Common myeloid progenitor, CD34-positive (primary cell): Measurements from ENCODE around the gene MAP2K6.

ENCODE experiments used
- CTCF ChIA-PET: fragments of 350-600 bp; sonication (Branson Sonifier 250); formaldehyde crosslinking; loops from one replicate; lab custom pipeline; 2021; ENCODE audit warnings: antibody characterized with exemption; lab: Charles Lee
- POLR2A ChIA-PET: fragments of 350-600 bp; sonication (Branson Sonifier 250); formaldehyde crosslinking; loops from one replicate; lab custom pipeline; 2021; ENCODE audit warnings: antibody characterized with exemption; lab: Charles Lee
- DNase-seq, 3 donors: peaks; one replicate each; pipeline versions ENCODE4 v3.0.0 to v3.0.0-alpha.2; 2013
- H3K27ac ChIP-seq, 2 experiments: 1 replicate in 1 of 2; 2 replicates in 1 of 2; pipeline ENCODE4 v1.7.0; 2013; ENCODE audit warnings: inconsistent platforms in 2 of 2, low read length in 2 of 2, mild to moderate bottlenecking in 2 of 2, low read depth in 1 of 2, moderate library complexity in 1 of 2; ENCODE audit not compliant: severe bottlenecking in 2 of 2, insufficient read depth in 1 of 2, poor library complexity in 1 of 2
- H3K27me3 ChIP-seq, 5 experiments: replicated peaks in 2 of 5; 1 replicate in 3 of 5; 2 replicates in 2 of 5; pipeline versions ENCODE4 v1.6.1 to v1.7.0; 2013; ENCODE audit warnings: low read length in 4 of 5, mild to moderate bottlenecking in 2 of 5, moderate library complexity in 2 of 5, inconsistent platforms in 1 of 5; ENCODE audit not compliant: insufficient read depth in 5 of 5, control insufficient read depth in 4 of 5
- H3K36me3 ChIP-seq, 4 experiments: 1 replicate in 2 of 4; 2 replicates in 2 of 4; pipeline versions ENCODE4 v1.6.1 to v1.7.0; 2013; ENCODE audit warnings: low read length in 3 of 4, control low read depth in 1 of 4, mild to moderate bottlenecking in 1 of 4; ENCODE audit not compliant: control insufficient read depth in 4 of 4, insufficient read depth in 4 of 4
- H3K4me1 ChIP-seq, 4 experiments: 1 replicate in 3 of 4; 2 replicates in 1 of 4; pipeline versions ENCODE4 v1.6.1 to v1.7.1; 2013; ENCODE audit warnings: low read length in 3 of 4, mild to moderate bottlenecking in 3 of 4, control low read depth in 1 of 4, inconsistent platforms in 1 of 4, moderate library complexity in 1 of 4; ENCODE audit not compliant: control insufficient read depth in 4 of 4, insufficient read depth in 4 of 4; ENCODE audit errors: control extremely low read depth in 1 of 4
- H3K4me3 ChIP-seq, 7 experiments: 1 replicate in 4 of 7; 2 replicates in 3 of 7; pipeline versions ENCODE4 v1.5.1 to v1.7.0; 2013; ENCODE audit warnings: mild to moderate bottlenecking in 7 of 7, low read length in 6 of 7, moderate library complexity in 6 of 7, inconsistent platforms in 2 of 7, low read depth in 2 of 7, control low read depth in 1 of 7; ENCODE audit not compliant: insufficient read depth in 4 of 7, control insufficient read depth in 1 of 7; ENCODE audit errors: extremely low read depth in 1 of 7
- H3K9me3 ChIP-seq, 5 experiments: 1 replicate in 4 of 5; 2 replicates in 1 of 5; pipeline versions ENCODE4 v1.6.1 to v1.7.1; 2013; ENCODE audit warnings: low read length in 4 of 5, mild to moderate bottlenecking in 2 of 5, inconsistent platforms in 1 of 5, low read depth in 1 of 5, moderate library complexity in 1 of 5; ENCODE audit not compliant: control insufficient read depth in 4 of 5, insufficient read depth in 2 of 5; ENCODE audit errors: control extremely low read depth in 1 of 5
- WGBS: methylation state at CpG from one replicate; pipeline ENCODE4 v1.1.5; 2013; ENCODE audit not compliant: insufficient coverage; 5-methylcytosine and 5-hydroxymethylcytosine counted together

MAP2K6 gene

GRCh38 chr17:69485251-69485661, 70.8 kb downstream of the MAP2K6 start:
- CTCF ChIA-PET, result no interaction called here
- no peaks in the 10 kb centered on the region for H3K9me3 ChIP-seq
- DNase-seq, result peak; percentile 8 to 17 (median 12)
- peaks cover 3 to 13% (median 5%) of the 10 kb centered on the region in 4 experiments for H3K4me1 ChIP-seq
- H3K27me3 ChIP-seq, result no peaks in the 10 kb centered on the region
- H3K36me3 ChIP-seq, result no peaks in the 10 kb centered on the region
- WGBS, result 0% methylated on average over 1 of the region's 3 CpGs
- H3K4me3 ChIP-seq, result peak overlapping the region in 1 of 7 experiments; percentile 3
- no peak overlapping the region for H3K27ac ChIP-seq
- POLR2A ChIA-PET, result no interaction called here

DNA sequence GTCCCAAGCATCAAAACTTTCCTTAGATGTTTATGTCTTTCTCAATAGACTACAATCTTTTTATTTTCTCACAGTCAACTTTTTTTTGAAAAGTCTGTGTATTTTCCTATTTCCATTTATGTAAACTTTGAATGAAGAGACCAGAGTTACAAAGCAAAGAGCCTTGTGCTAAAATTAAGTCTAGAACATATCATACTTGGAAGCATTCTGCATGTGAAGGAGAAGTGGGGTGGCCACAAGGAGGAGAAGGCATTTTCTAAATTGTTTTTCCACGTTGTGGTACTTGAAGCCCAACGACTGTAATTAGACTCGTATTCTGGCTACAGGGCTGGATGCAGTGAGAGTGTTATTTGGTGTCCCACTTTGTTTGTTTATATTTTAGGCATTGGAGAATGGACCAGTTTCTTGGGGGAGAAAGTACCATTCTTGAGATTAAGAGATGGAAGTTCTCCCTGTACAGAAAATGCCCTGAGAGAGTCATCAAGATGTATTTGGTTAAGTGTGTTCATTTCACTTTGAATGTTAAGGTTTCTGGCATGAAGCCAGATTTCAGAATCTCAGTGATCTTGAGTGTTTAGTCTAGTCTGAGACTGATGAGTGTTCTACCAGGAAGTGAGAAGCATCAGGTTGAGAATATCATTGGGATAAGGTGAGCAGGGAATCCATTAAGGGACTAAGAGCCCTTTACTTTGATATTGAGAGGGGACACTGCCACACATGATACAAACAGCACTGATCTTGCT, 71.6 kb downstream of the MAP2K6 start:
- H3K4me3 ChIP-seq, result no peak overlapping the region
- ChIA-PET POLR2A (no interaction called here), CTCF (interaction anchor here (1.3 kb wide), 1 partner anchor 29 kb away, joined by 3 read pairs; no protein-coding TSS in a partner anchor)
- peak in 2 of 3 donors; percentile 8 to 18 for DNase-seq
- H3K9me3 ChIP-seq, result no peaks in the 10 kb centered on the region
- H3K36me3 ChIP-seq, result no peaks in the 10 kb centered on the region
- peaks cover 3 to 13% (median 5%) of the 10 kb centered on the region in 4 experiments for H3K4me1 ChIP-seq
- no peaks in the 10 kb centered on the region for H3K27me3 ChIP-seq
- WGBS, result 100% methylated on average over 3 of the region's 3 CpGs
- H3K27ac ChIP-seq, result no peak overlapping the region

- WGBS, result 95% methylated on average over 7 of the region's 13 CpGs
- peaks cover 3 to 13% (median 5%) of the 10 kb centered on the region in 4 experiments for H3K4me1 ChIP-seq
- H3K4me3 ChIP-seq, result no peak overlapping the region
- no peak for DNase-seq
- no peaks in the 10 kb centered on the region for H3K36me3 ChIP-seq
- H3K27ac ChIP-seq, result no peak overlapping the region
- CTCF ChIA-PET, result interaction anchor here (1.3 kb wide), 1 partner anchor 30 kb away, joined by 3 read pairs; no protein-coding TSS in a partner anchor
- POLR2A ChIA-PET, result no interaction called here
- no peaks in the 10 kb centered on the region for H3K27me3 ChIP-seq
- H3K9me3 ChIP-seq, result no peaks in the 10 kb centered on the region
Measured at GRCh38 chr17:69486779-69487637, 72.5 kb downstream of the MAP2K6 start.

GRCh38 chr17:69489313-69489712, 74.8 kb downstream of the MAP2K6 start:
- Histone ChIP-seq H3K4me3 (no peak overlapping the region), H3K36me3 (no peaks in the 10 kb centered on the region), H3K27me3 (no peaks in the 10 kb centered on the region), H3K4me1 (peaks cover 3 to 13% (median 5%) of the 10 kb centered on the region in 4 experiments), H3K27ac (no peak overlapping the region), H3K9me3 (no peaks in the 10 kb centered on the region)
- no peak for DNase-seq
- CTCF ChIA-PET, result no interaction called here
- POLR2A ChIA-PET, result no interaction called here
- no CpG with 5 or more reads among the region's 4 CpGs for WGBS

GRCh38 chr17:69492410-69493071, 78.0 kb downstream of the MAP2K6 start:
- H3K4me3 ChIP-seq, result no peak overlapping the region
- no peaks in the 10 kb centered on the region for H3K27me3 ChIP-seq
- ChIA-PET CTCF (interaction anchor here (0.7 kb wide), 1 partner anchor 269 kb away, joined by 3 read pairs; no protein-coding TSS in a partner anchor), POLR2A (no interaction called here)
- no peak for DNase-seq
- H3K9me3 ChIP-seq, result no peaks in the 10 kb centered on the region
- no peaks in the 10 kb centered on the region for H3K36me3 ChIP-seq
- no peaks in the 10 kb centered on the region for H3K4me1 ChIP-seq
- H3K27ac ChIP-seq, result no peak overlapping the region
- 100% methylated on average over 3 of the region's 3 CpGs for WGBS

DNA sequence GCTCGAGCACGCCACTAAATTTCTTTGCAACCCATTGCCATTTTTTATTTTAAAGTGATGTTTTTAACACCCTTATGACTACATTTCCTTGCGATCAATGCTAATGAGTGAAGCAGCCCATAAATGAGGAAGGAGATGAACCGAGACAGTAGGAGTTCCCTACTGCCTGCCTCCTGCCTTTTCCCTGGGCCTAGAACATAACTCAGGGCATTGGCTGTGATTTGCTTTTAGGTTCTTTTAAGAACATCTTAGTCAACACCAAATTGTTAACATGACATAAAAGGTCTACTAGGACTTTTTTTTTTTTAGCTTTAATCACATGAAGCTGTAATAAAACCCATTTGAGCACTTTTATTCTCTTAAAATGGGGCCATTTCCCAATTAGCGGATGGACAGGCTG, 81.3 kb downstream of the MAP2K6 start:
- Histone ChIP-seq H3K27me3 (no peaks in the 10 kb centered on the region), H3K27ac (no peak overlapping the region), H3K4me3 (no peak overlapping the region), H3K36me3 (no peaks in the 10 kb centered on the region), H3K4me1 (no peaks in the 10 kb centered on the region), H3K9me3 (no peaks in the 10 kb centered on the region)
- POLR2A ChIA-PET, result interaction anchor here (0.7 kb wide), 1 partner anchor 15 kb away, joined by 4 read pairs; no protein-coding TSS in a partner anchor
- CTCF ChIA-PET, result interaction anchor here (0.6 kb wide), 1 partner anchor 9 kb away, joined by 3 read pairs; no protein-coding TSS in a partner anchor
- 87% methylated on average over 3 of the region's 5 CpGs for WGBS
- no peak for DNase-seq
